B cell (primary cell): ENCODE results near the gene MEIOB.

Experiments
- CTCF ChIP-seq: fragments of 200-600 bp; IDR thresholded peaks from one replicate; pipeline ENCODE4 v1.8.0; 2022; ENCODE audit warnings: antibody characterized with exemption, mild to moderate bottlenecking
- EZH2 ChIP-seq: IDR thresholded peaks from 2 replicates; pipeline ENCODE4 v1.6.1; 2012; ENCODE audit warnings: borderline replicate concordance, low read depth, mild to moderate bottlenecking, moderate library complexity, low read length; ENCODE audit not compliant: insufficient read depth, poor library complexity, severe bottlenecking

- TF ChIP-seq CTCF (no peak), EZH2 (no peak)
Measured at GRCh38 chr16:1810106-1810505, 61.9 kb downstream of the MEIOB start.
